GM18502 (cell line): ENCODE measurements around the gene CHAT.

Experiments
- ATAC-seq: cut with Tn5 transposase; IDR thresholded peaks from one replicate; pipeline ENCODE4 v1.9.1; 2021; ENCODE audit warnings: mild to moderate bottlenecking; ENCODE audit not compliant: unreplicated experiment, poor library complexity

The CHAT gene

GRCh38 chr10:49650724-49651034 lies 36.8 kb downstream of the CHAT start:
- no peak for ATAC-seq

GRCh38 chr10:49651039-49651835 lies 37.4 kb downstream of the CHAT start:
- ATAC-seq = no peak

GRCh38 chr10:49651917-49652316 lies 38.1 kb downstream of the CHAT start:
- no peak for ATAC-seq

- ATAC-seq = no peak
Observed at GRCh38 chr10:49652421-49653272, 38.8 kb downstream of the CHAT start.

GRCh38 chr10:49653273-49653929 lies 39.6 kb downstream of the CHAT start:
- no peak for ATAC-seq

- ATAC-seq = no peak
Observed at GRCh38 chr10:49654036-49654693, 40.3 kb downstream of the CHAT start.

- ATAC-seq = no peak
Observed at GRCh38 chr10:49655099-49655498, 41.3 kb downstream of the CHAT start.

GRCh38 chr10:49656845-49657493 lies 43.1 kb downstream of the CHAT start:
- ATAC-seq = no peak

GRCh38 chr10:49657606-49658005 lies 43.8 kb downstream of the CHAT start:
- ATAC-seq = no peak

- no peak for ATAC-seq
Observed at GRCh38 chr10:49661140-49661856, 47.5 kb downstream of the CHAT start.

- ATAC-seq = no peak
Observed at GRCh38 chr10:49662169-49662830, 48.5 kb downstream of the CHAT start.

GRCh38 chr10:49663596-49663995 lies 49.8 kb downstream of the CHAT start:
- ATAC-seq = no peak

- no peak for ATAC-seq
Observed at GRCh38 chr10:49664006-49664841, 50.4 kb downstream of the CHAT start.

GRCh38 chr10:49664842-49665355 lies 51.1 kb downstream of the CHAT start:
- ATAC-seq = no peak

GRCh38 chr10:49666054-49666615 lies 52.3 kb downstream of the CHAT start:
- no peak for ATAC-seq

GRCh38 chr10:49666685-49667084 lies 52.8 kb downstream of the CHAT start:
- no peak for ATAC-seq

GRCh38 chr10:49667991-49668390 lies 54.2 kb downstream of the CHAT start:
- no peak for ATAC-seq

GRCh38 chr10:49668684-49669083 lies 54.8 kb downstream of the CHAT start:
- ATAC-seq = no peak
